AG04449 (cell line): ENCODE measurements around the gene CFAP410.

Experiments
- CTCF ChIA-PET: fragments of 350-600 bp; formaldehyde crosslinking; extraction: SDS; loops from one replicate; lab custom pipeline; 2021; ENCODE audit warnings: antibody characterized with exemption; lab: Yijun Ruan, JAX
- POLR2A ChIA-PET: fragments of 400-600, 350-600 bp; formaldehyde crosslinking; extraction: SDS; loops from one replicate; lab custom pipeline; 2020; ENCODE audit warnings: antibody characterized with exemption, inconsistent platforms; lab: Yijun Ruan, JAX
- DNase-seq: peaks from one replicate; pipeline ENCODE4 v3.0.0-alpha.2; 2010; ENCODE audit warnings: low read depth, low spot score
- H3K4me3 ChIP-seq: 2 replicates; pipeline ENCODE4 v1.5.1; 2011; ENCODE audit warnings: low read depth, mild to moderate bottlenecking, control low read depth, low read length
- TF ChIP-seq, protein P1 (sequence below): IDR thresholded peaks from one replicate; pipeline ENCODE4 v1.5.1; 2011; ENCODE audit warnings: mild to moderate bottlenecking, moderate library complexity, low read length, control low read depth, inconsistent platforms; ENCODE audit not compliant: insufficient read depth; ENCODE audit errors: missing control alignments

CFAP410 gene

DNA sequence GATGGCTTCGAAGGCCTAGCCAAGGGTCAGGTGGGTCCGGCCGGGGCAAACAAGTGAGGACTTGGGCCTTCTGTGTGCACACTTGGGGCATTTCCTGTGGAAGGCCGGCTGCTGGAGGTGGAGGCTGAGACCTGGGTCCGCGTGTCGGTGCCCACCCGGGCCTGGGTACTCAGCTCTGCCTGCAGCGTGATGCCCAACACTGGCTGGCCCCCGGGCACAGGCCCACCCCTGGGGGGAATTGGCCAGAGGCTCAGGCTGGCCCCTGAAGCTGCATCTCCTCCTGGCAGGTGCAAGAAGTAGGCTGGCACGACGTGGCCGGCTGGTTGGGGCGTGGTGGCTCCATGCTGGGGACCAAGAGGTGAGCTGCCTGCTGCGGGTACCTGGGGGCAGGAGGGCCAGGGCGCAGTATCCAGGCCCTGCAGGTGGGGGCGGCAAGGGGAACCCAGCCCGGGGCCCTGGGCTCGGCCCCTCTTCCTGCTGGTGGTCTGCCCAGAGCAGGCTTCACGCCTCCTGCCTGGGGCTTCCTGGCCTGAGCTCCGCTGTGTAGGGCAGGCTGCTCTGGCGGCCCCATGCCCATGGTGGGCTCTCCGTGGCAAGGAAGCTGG is 17.2 kb downstream of the CFAP410 start:
- CTCF ChIA-PET: no interaction called here
- POLR2A ChIA-PET: no interaction called here
- DNase-seq: no peak
- H3K4me3 ChIP-seq: no peak overlapping the region
- TF ChIP-seq, protein P1, sequence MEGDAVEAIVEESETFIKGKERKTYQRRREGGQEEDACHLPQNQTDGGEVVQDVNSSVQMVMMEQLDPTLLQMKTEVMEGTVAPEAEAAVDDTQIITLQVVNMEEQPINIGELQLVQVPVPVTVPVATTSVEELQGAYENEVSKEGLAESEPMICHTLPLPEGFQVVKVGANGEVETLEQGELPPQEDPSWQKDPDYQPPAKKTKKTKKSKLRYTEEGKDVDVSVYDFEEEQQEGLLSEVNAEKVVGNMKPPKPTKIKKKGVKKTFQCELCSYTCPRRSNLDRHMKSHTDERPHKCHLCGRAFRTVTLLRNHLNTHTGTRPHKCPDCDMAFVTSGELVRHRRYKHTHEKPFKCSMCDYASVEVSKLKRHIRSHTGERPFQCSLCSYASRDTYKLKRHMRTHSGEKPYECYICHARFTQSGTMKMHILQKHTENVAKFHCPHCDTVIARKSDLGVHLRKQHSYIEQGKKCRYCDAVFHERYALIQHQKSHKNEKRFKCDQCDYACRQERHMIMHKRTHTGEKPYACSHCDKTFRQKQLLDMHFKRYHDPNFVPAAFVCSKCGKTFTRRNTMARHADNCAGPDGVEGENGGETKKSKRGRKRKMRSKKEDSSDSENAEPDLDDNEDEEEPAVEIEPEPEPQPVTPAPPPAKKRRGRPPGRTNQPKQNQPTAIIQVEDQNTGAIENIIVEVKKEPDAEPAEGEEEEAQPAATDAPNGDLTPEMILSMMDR: no peak

DNA sequence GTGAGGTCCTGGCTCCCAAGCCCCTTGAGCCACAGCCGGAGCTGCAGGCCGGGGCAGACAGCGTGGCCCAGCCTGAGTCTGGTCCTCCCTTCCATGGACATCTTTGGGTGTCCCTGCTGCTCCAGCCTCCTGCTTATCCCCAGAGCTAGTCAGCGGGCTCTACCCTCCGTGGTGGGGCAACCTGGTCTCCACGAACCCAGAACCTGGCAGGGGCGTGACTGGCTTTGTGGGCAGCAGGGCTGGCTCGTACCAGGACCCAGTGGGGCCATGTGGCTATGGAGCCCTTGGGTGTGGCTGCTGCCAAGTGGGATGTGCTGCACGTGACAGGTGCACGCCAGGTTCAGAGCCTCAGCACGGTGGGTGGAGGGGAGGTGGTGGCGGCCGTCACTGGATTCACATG is 18.3 kb downstream of the CFAP410 start:
- ChIA-PET CTCF (no interaction called here), POLR2A (no interaction called here)
- TF ChIP-seq, protein P1: no peak
- no peak overlapping the region for H3K4me3 ChIP-seq
- DNase-seq: no peak

DNA sequence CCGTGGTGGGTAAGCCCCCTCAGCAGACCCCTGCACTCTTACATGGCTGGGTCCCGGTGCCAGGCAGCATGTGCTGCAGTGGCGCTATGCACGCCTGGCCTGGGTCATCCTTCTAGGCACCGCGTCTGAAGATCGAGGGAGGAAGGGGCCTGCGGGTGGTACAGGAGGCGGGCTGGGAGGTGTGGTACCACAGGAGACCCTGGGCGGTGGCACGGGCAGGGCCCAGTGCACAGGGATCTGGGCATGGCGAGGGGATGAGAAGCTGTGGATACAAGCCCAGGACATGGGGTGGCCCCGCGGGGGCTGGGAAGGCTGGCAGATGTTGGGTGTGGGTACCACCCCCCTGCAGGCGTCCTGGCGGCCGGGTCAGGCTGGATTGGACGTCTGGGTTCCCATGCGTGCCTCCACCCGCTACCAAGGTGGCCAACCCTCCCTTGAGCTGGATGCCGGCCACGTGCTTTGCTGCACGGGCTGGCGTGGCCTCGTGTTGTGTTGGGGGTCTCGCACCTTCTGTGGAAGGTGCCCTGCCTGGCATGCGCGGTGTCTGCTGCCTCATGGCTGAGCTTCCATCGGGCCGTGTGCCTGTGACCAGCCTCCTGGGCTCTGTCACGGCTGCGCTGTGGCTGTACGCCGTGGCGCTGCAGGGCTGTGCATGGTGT is 19.7 kb downstream of the CFAP410 start:
- ChIA-PET POLR2A (interaction anchor here (1.4 kb wide), 1 partner anchor 14 kb away, joined by 4 read pairs; no protein-coding TSS in a partner anchor), CTCF (interaction anchor here (0.9 to 1.4 kb wide), 4 partner anchors 12 to 18 kb away, joined by 3 to 6 read pairs (median 4); no protein-coding TSS in a partner anchor)
- TF ChIP-seq, protein P1: no peak
- no peak for DNase-seq
- no peak overlapping the region for H3K4me3 ChIP-seq

DNA sequence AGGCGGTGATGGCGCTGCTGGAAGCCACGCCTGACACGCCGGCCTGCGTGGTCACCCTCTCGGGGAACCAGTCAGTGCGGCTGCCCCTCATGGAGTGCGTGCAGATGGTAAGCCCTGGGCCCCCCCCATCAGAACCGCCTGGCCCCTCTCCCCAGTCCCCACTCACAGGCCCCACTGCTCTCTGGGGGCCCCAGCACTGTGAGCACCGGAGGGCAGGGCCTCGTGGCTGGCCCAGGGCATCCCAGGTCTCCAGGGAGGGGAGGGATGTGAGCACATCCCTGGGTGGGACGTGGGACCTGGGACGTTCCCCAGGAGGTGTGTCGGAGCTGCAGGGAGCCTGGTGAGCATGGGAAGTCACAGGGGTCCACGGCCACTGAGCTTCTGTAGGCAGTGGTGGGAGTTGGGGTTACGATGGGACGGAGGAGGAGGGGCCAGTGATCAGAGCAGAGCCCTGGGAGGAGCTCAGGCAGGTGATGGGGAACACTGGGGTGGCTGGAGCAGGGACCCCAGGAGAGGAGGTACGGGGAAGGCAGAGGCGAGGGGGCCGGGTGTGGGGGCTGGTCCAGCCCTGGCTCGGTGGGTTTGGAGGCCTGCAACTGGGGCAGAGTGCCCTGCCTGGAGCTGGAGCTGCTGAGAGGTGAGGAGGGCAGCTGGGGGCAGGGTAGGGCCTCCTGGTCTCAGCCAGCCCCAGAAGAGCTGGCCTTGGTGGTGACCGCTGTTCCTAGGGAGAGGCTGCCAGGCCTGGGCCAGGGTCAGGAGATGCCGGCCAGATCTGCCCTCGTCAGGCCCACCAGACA is 20.5 kb downstream of the CFAP410 start:
- TF ChIP-seq, protein P1: no peak
- no peak for DNase-seq
- CTCF ChIA-PET: interaction anchor here (1.3 kb wide), 1 partner anchor 15 kb away, joined by 4 read pairs; no protein-coding TSS in a partner anchor
- POLR2A ChIA-PET: interaction anchor here (1.4 kb wide), 1 partner anchor 15 kb away, joined by 4 read pairs; no protein-coding TSS in a partner anchor
- no peak overlapping the region for H3K4me3 ChIP-seq

DNA sequence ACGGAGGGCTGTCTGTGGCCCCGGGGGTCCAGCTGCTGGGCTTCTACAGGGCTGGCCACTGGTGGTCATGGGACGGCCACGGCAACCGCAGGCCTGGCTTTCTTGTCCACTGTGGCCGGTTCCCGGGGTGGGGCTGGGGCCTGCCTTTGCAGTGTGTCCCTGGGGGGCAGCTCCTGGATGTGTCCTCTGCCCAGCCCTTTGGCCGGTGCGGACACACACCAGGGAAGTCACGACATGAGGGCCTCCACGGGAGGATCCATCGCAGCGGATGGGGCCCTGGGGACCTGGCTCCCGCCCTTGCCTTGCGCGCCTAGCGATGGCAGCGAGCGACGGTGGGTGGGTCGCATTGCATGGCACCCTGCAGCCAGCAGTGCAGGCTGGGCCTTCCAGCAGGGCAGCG is 21.3 kb downstream of the CFAP410 start:
- no peak for DNase-seq
- CTCF ChIA-PET: interaction anchor here (1.3 kb wide), 1 partner anchor 14 kb away, joined by 4 read pairs; no protein-coding TSS in a partner anchor
- TF ChIP-seq, protein P1: no peak
- no peak overlapping the region for H3K4me3 ChIP-seq
- POLR2A ChIA-PET: no interaction called here

DNA sequence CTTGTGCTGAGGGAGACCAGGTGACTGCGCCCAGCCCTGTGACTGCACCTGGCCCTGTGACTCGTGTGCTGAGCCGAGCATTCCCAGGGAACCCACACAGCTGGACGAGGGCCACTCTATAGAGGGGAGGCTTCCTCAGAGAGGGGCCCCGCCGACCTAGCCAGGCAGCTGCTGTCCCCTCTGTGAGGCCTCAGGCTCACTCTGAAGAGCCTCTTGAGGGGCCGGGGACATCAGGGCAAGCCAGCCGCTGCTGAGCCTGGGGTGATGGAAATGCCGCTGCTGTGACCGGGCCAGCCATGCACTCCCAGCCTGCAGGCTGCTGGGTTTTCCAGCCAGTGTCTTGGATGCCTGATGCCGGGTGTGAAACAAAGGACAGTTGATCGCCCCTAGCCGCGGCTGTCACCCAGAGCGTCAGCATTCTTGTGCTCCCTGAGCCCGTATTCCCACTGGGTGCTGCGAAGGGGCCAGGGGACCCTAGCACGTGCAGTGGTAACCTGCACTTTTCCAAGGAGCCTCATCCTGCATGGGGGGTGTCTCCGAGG is 21.9 kb downstream of the CFAP410 start:
- POLR2A ChIA-PET: interaction anchor here (0.6 kb wide), 1 partner anchor 13 kb away, joined by 4 read pairs; no protein-coding TSS in a partner anchor

More for the DNA sequence above, 21.9 kb downstream of the CFAP410 start:
- no peak overlapping the region for H3K4me3 ChIP-seq
- CTCF ChIA-PET: interaction anchor here (1.3 to 4.3 kb wide), 2 partner anchors 14 kb away, joined by 4 to 26 read pairs; no protein-coding TSS in a partner anchor
- TF ChIP-seq, protein P1: no peak
- DNase-seq: no peak
